GM12875 (cell line): ENCODE measurements around the gene DAZAP2.
A peak's percentile ranks its signal among the peaks of the same experiment; 100 is the strongest.

ENCODE experiments used
- H3K4me3 ChIP-seq: one replicate; pipeline ENCODE4 v1.5.1; 2011; ENCODE audit warnings: low read depth, low read length, control low read depth
- CTCF ChIP-seq: IDR thresholded peaks from 2 replicates; pipeline ENCODE4 v1.5.1; 2011; ENCODE audit warnings: low read depth, mild to moderate bottlenecking, control low read depth, inconsistent platforms, low read length, moderate library complexity, borderline replicate concordance; ENCODE audit not compliant: insufficient read depth

The DAZAP2 gene, protein sequence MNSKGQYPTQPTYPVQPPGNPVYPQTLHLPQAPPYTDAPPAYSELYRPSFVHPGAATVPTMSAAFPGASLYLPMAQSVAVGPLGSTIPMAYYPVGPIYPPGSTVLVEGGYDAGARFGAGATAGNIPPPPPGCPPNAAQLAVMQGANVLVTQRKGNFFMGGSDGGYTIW

GRCh38 chr12:51238510-51239334 lies at the start of gene DAZAP2:
Gene DAZAP2 (plus strand): TSS chr12:51238826. CDS start chr12:51238908, 82 bp downstream.
- TF ChIP-seq CTCF = 0 out of 2 replicates have a peak, but pooled peaks have one; percentile 1
- peak within 1 kb of the TSS; percentile 95 for H3K4me3 ChIP-seq

DNA sequence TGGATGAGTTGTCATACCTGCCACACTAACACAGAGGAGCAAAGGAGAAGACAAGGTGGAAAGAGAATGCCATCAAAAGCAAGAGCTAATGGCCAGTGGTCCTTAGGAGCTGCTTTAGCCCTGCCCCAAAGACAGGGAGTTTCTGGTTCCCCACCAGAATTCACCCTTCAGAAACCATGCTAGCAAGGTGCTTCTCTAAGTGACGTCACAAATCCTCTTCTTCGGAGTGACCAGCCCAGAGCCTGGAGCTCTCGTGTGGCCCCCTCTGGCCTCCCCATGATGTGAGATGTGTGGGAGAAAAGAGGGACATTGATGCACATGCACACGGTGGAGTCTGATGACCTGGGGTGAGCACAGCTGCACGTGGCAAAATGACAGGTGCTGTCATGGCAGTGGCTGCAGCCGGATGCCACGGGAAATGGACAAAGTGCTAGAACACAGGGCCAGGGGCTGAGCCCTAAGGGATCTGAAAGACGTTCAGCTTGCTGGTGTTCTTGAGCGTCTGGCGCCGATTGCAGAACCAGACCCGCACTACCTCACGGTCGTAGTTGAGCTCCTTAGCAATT lies 48.8 kb upstream of the DAZAP2 start:
- H3K4me3 ChIP-seq = no peak overlapping the region
- no peak for TF ChIP-seq CTCF

- H3K4me3 ChIP-seq = no peak overlapping the region
- no peak for TF ChIP-seq CTCF
These were observed 47.8 kb upstream of the DAZAP2 start for GRCh38 chr12:51190820-51191219.

DNA sequence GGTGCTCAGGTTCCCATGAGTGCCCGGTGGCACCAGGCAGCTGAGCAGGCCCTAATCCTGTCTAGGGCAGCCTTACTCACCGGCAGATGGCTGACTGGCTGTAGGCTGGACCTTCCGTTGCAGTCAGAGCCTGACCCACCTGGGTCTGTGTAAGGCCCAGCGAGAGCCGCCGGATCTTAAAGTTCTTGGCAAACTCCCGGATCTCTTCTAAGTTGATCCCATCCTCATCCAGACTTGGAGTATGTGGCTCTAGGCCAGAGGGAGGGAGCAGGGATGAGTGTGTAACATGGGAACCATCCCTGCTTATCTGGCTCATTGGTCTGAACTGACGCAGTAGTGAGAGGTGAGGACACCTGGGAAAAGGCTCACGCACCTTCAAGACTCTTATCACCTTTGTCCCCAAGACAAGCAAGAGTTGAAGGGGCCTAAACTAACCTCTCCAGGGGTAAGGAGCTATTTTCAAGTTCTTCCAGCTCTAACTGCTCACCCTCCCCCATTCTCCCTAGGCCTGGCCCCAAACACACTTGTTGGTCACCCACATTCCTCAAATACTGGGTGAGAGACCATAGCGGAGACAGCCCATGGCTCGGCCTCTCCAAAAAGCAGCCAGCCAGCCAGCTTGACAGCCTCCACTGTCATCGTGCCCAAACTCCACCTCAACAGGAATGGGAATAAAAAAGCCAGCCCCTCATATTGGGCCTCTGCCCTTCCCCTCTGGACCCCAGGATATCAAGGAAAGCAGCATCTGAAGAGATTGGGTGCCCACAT lies 46.9 kb upstream of the DAZAP2 start:
- no peak overlapping the region for H3K4me3 ChIP-seq
- no peak for TF ChIP-seq CTCF

- no peak for TF ChIP-seq CTCF
- H3K4me3 ChIP-seq = no peak overlapping the region
These were observed 46.3 kb upstream of the DAZAP2 start for GRCh38 chr12:51192284-51192671.

GRCh38 chr12:51195841-51196240 lies 42.8 kb upstream of the DAZAP2 start:
- no peak for TF ChIP-seq CTCF
- H3K4me3 ChIP-seq = no peak overlapping the region
